ENCODE data around the gene FUT1.

DNA sequence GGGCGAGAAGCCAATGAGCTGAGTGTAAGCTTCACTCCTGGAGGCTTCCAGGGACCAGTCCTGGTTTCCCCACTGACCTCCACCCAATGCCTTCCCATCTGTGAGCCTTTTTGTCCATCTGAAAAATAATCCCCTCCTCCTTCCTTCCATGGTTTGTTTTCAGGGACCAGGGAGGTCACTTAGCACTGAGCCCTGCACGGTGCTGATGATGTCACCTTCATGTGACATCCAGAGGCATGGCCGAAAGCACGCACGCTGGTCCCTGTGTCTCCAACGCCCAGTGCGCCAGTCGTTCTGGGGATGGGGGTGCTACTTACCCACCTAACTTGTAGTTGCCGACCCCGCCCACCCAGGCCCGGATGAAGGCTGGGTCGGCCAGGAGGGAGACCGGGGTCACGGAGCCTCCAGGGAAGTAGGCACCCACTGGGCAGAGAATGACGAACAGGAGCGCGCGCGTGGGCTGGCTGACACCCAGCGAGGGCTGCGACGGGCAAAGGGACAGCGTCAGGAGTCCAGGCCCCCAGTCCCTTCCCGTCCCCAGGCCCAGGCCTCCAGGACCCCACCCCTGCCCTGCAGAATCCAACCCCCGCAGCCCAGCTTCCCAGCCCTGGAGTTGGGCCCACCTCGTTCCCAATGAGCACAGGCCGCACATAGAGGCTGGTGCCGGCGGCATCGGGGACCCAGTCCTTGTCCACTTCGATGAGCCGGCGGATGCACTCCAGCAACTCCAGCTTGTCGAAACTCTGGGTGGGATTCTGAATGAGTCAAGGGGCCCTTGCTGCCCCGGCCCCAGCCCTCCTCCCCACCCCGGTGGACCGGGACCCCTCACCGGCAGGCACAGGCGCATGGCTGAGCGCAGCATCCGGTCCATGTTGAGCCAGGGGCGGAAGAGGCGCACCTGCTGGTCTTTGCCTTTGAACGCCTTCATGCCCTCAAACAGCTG is 47.2 kb upstream of the FUT1 start:
- TF ChIP-seq TARDBP (IDR thresholded peaks at IDR 0.05; ENCODE audit: borderline replicate concordance) (no peak), NFIC (IDR thresholded peaks at IDR 0.05; ENCODE audit: low read depth, low read length) (no peak), ZNF24 (IDR thresholded peaks at IDR 0.05) (no peak), POLR2AphosphoS5 (IDR thresholded peaks at IDR 0.05; ENCODE audit: low read length) (no peak), MXI1 (IDR thresholded peaks at IDR 0.05; ENCODE audit: low read depth, low read length) (no peak), FOXM1 (IDR thresholded peaks at IDR 0.05; ENCODE audit: low read depth, low read length) (no peak), ESRRA (IDR thresholded peaks at IDR 0.05; ENCODE audit: low read length) (no peak), NRF1 (conservative IDR thresholded peaks at IDR 0.05; ENCODE audit: low read depth, low read length) (no peak), TBL1XR1 (IDR thresholded peaks at IDR 0.05; ENCODE audit: low read depth, low read length) (no peak)
- TF ChIP-seq, protein P1, sequence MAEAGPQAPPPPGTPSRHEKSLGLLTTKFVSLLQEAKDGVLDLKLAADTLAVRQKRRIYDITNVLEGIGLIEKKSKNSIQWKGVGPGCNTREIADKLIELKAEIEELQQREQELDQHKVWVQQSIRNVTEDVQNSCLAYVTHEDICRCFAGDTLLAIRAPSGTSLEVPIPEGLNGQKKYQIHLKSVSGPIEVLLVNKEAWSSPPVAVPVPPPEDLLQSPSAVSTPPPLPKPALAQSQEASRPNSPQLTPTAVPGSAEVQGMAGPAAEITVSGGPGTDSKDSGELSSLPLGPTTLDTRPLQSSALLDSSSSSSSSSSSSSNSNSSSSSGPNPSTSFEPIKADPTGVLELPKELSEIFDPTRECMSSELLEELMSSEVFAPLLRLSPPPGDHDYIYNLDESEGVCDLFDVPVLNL (IDR thresholded peaks at IDR 0.05; ENCODE audit: low read depth, low read length), result no peak
- TF ChIP-seq, protein P2, sequence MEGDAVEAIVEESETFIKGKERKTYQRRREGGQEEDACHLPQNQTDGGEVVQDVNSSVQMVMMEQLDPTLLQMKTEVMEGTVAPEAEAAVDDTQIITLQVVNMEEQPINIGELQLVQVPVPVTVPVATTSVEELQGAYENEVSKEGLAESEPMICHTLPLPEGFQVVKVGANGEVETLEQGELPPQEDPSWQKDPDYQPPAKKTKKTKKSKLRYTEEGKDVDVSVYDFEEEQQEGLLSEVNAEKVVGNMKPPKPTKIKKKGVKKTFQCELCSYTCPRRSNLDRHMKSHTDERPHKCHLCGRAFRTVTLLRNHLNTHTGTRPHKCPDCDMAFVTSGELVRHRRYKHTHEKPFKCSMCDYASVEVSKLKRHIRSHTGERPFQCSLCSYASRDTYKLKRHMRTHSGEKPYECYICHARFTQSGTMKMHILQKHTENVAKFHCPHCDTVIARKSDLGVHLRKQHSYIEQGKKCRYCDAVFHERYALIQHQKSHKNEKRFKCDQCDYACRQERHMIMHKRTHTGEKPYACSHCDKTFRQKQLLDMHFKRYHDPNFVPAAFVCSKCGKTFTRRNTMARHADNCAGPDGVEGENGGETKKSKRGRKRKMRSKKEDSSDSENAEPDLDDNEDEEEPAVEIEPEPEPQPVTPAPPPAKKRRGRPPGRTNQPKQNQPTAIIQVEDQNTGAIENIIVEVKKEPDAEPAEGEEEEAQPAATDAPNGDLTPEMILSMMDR (IDR thresholded peaks at IDR 0.05 in 2 of 3, conservative IDR thresholded peaks at IDR 0.05 in 1 of 3; ENCODE audit: control insufficient read depth in 2 of 3, extremely low read depth in 1 of 3, insufficient read depth in 1 of 3, low read depth in 3 of 3, low read length in 3 of 3), result no peak
- TF ChIP-seq, protein P3, sequence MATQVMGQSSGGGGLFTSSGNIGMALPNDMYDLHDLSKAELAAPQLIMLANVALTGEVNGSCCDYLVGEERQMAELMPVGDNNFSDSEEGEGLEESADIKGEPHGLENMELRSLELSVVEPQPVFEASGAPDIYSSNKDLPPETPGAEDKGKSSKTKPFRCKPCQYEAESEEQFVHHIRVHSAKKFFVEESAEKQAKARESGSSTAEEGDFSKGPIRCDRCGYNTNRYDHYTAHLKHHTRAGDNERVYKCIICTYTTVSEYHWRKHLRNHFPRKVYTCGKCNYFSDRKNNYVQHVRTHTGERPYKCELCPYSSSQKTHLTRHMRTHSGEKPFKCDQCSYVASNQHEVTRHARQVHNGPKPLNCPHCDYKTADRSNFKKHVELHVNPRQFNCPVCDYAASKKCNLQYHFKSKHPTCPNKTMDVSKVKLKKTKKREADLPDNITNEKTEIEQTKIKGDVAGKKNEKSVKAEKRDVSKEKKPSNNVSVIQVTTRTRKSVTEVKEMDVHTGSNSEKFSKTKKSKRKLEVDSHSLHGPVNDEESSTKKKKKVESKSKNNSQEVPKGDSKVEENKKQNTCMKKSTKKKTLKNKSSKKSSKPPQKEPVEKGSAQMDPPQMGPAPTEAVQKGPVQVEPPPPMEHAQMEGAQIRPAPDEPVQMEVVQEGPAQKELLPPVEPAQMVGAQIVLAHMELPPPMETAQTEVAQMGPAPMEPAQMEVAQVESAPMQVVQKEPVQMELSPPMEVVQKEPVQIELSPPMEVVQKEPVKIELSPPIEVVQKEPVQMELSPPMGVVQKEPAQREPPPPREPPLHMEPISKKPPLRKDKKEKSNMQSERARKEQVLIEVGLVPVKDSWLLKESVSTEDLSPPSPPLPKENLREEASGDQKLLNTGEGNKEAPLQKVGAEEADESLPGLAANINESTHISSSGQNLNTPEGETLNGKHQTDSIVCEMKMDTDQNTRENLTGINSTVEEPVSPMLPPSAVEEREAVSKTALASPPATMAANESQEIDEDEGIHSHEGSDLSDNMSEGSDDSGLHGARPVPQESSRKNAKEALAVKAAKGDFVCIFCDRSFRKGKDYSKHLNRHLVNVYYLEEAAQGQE (IDR thresholded peaks at IDR 0.05; ENCODE audit: low read depth, low read length), result no peak
- TF ChIP-seq, protein P4, sequence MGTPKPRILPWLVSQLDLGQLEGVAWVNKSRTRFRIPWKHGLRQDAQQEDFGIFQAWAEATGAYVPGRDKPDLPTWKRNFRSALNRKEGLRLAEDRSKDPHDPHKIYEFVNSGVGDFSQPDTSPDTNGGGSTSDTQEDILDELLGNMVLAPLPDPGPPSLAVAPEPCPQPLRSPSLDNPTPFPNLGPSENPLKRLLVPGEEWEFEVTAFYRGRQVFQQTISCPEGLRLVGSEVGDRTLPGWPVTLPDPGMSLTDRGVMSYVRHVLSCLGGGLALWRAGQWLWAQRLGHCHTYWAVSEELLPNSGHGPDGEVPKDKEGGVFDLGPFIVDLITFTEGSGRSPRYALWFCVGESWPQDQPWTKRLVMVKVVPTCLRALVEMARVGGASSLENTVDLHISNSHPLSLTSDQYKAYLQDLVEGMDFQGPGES (IDR thresholded peaks at IDR 0.05), result no peak
- TF ChIP-seq, protein P5, sequence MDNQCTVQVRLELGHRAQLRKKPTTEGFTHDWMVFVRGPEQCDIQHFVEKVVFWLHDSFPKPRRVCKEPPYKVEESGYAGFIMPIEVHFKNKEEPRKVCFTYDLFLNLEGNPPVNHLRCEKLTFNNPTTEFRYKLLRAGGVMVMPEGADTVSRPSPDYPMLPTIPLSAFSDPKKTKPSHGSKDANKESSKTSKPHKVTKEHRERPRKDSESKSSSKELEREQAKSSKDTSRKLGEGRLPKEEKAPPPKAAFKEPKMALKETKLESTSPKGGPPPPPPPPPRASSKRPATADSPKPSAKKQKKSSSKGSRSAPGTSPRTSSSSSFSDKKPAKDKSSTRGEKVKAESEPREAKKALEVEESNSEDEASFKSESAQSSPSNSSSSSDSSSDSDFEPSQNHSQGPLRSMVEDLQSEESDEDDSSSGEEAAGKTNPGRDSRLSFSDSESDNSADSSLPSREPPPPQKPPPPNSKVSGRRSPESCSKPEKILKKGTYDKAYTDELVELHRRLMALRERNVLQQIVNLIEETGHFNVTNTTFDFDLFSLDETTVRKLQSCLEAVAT (IDR thresholded peaks at IDR 0.05), result no peak

Measured in GM12878 (cell line).